Activated CD4-positive, alpha-beta T cell treated with anti-CD3 and anti-CD28 coated beads for 4 hours (primary cell): ENCODE measurements around the gene DIRAS1.
"Not testable (repeated sequence)": the region's sequence is repeated elsewhere in the genome, so short reads cannot be mapped to it uniquely, and the experiment has no call there.

Source experiments
- DNase-seq, 2 donors: peaks; one replicate each; pipeline ENCODE4 v3.0.0-alpha.2; 2020

DIRAS1 gene

GRCh38 chr19:2726160-2726855, 5.1 kb upstream of the DIRAS1 start:
- no peak for DNase-seq

GRCh38 chr19:2724148-2724557, 3.0 kb upstream of the DIRAS1 start:
- DNase-seq: no peak

GRCh38 chr19:2723747-2724146, 2.6 kb upstream of the DIRAS1 start:
- no peak for DNase-seq

DNA sequence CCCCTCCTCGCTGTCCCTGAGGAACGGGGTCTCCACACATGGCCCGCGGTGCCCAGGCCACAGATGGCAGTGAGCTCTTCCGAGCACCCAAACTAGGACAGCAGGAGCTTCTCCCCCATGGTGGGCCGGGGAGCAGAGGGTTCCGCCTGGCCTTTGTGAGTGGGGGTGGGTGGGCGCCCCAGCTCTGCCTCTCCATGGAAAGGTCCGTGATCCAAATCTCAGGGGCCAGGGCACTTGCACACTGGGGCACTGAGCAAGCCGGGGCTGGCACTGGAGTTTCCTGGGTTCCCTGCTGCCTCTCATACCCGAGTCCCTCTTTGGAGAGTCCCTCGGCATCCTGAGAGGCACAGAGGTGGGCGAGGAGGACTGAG, 2.2 kb upstream of the DIRAS1 start:
- no peak for DNase-seq

DNA sequence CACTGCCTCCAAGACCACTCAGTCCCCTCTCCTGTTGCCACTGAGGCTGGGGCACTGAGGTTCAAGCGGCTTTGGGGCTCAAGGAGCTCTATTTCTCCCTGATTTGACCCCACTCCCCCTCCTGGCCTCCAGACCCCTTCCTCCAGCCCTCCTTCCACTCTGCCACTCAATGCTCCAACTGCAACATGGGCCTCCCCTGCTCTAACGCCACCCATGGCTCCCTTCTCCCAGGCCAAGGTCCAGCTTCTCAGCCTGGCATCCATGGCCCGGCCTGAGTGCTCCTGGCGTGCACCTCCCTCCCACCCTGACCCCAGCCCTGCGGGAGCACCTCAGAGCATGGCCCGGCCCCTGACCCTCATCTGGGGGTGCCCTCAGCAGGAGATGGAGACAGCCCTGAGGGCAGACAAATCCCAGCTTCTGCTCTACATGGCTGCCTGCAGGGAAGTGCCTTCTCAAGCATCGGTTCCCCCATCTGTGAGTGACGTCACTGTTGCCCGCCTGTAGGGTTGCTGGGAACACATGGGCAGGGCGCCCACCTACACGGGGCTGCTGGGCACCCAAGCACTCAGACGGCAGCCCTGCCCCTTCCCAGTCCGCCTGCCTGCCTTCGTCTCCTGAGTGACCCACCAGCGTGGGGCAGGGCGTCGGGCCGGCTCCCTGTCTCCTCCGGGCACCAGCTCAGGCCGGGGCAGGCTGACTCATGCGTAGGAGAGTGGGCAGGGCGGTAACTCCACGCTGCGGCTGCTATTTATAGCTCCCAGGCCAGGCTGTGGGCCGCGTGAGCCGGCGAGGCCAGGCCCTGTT, 1.6 kb upstream of the DIRAS1 start:
- no peak for DNase-seq

GRCh38 chr19:2721570-2722540, 683 bp upstream of the DIRAS1 start:
- DNase-seq: no peak

- no peak for DNase-seq
Measured at GRCh38 chr19:2719920-2720776, 1.0 kb downstream of the DIRAS1 start.

GRCh38 chr19:2719232-2719735, 1.9 kb downstream of the DIRAS1 start:
- DNase-seq: no peak

DNA sequence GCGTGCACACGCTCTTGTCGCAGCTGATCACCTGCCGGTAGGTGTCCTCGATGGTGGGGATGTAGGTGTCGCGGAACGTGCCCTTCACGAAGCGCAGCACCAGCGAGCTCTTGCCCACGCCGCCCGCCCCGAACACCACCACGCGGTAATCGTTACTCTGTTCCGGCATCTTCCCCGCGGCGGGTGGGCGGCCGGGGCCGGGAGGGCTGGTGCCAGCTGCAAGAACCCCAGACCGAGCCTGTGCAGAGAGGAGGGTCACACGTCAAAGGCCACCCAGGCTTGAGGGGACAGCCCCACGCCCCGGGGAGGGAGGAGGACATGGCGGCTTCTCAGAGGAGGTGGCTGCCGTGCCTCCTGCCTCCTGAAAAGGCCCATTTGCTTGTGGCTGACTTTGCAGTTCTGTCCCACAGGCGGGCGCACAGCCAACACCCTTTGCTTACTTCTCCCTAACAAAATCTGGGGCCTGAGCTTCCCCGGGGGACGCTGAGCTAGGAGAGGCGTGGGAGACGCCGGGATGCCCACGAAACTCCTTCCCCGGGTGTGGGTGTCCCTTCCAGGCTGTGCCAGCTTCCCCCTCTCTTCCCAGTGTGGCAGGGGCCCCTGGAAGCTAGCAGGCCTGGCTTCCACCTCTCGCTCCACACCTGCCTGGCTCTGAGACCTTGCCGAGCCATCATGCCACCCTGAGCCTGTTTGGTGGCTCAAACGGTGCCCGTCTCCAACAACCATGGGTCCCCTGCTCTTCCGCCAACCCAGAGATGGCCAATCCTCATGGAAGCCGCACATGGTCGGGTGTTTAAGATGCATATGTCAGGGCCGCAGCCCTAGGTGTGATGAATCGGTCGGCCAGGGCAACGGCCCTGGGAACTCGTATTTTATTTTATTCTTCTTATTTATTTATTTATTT, 3.3 kb downstream of the DIRAS1 start:
- no peak for DNase-seq

DNA sequence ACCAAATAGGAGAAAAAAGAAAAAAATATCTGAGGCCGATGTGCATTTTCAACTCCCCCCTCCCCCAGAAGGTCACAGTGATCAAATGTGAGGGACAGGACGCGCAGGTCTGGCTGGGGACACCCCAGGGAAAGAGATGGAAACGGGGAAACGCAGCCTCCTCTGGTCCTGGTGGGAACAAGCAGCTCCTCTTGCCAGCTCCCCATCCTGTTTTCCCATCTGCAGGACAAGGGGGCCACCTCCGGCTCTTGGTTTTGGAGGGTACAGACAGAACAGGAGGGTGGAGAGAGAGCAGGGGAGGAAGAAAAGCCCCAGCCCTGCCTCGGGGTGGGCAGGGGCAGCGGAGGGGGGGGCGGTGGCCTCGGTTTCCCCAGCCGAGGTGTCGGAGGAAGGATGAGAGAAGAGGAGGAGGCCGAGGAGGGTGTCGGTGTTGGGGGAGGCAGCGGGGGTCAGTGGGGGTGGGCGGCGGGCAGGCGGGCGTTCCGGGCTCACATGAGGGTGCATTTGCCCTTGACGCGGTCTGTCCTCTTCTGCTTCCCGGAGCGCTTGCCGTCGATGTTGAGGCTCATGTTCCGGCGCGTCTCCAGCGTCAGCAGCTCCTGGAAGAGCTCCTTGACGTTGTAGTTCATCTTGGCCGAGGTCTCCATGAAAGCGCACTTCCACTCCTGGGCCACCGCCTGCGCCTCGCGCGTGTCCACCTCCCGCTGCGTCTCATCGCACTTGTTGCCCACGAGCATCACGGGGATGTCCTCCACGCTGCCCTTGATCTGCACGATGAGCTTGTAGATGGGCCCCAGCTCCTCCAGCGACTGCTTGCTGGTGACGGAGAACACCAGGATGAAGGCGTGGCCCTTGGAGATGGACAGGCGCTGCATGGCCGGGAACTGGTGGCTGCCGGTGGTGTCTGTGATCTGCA, 4.2 kb downstream of the DIRAS1 start:
- no peak for DNase-seq

DNA sequence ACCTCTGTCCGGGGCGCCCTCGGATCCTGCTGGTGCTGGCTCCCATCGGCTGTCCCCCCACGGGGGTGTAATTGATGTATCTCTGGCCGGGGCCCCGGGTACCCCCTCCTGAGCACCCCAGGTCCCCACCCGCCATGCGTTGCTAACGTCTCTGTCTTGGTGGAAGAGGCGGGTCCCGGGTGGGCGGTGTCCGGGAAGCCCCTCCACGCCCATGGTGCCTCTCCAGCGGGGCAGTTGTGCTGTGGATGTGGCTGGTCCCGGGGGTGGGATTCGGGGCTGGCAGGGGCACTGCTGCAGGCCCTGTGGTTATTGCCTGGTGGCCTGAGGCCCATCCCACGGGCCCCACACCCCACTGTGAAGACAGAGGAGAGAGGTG, 4.9 kb downstream of the DIRAS1 start:
- no peak for DNase-seq

DNA sequence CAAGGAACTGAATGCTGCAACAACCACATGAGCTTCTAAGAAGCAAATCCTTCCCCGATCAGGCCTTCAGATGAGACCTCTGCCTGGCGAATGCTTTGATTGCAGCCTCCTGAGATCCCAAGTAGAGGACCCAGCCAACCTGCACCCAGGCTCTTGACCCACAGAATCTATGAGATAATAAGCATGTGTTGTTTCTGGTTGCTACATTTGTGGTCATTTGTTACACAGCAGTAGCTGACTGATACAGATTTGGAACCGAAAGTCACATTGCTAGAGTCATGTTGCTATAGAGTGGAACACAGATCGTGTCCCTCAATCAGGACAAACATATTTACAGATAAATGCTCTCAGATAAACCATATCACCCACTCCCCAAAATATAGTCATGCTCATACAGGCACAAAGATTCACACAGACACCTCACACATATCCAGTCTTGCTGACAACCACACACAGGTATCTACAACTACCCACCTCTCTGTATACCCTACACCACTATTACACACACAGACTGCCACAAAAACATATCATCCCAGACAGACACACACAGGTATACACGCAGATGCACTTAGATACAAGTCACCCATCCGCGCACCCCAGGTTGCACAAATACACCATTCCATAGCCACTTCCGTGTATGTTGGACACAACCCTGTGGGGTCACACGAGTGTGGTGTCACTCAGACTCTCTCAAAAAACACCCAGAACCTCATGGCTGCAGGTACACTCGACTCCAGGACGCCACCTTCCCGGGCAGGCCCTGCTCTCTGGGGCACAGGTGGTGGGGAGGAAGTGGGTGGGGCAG, 5.5 kb downstream of the DIRAS1 start:
- no peak for DNase-seq

- DNase-seq: no peak
Measured at GRCh38 chr19:2714531-2715269, 6.5 kb downstream of the DIRAS1 start.

DNA sequence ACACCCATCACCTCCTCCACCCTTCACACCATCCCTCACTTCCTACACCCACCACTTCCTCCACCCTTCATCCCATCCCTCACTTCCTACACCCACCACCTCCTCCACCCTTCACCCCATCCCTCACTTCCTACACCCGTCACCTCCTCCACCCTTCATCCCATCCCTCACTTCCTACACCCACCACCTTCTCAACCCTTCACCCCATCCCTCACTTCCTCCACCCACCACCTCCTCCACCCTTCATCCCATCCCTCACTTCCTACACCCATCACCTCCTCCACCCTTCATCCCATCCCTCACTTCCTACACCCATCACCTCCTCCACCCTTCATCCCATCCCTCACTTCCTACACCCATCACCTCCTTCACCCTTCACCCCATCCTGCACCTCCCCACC, 7.1 kb downstream of the DIRAS1 start:
- DNase-seq: not testable (repeated sequence)

- DNase-seq: not testable (repeated sequence)
Measured at GRCh38 chr19:2713170-2713569, 8.0 kb downstream of the DIRAS1 start.

DNA sequence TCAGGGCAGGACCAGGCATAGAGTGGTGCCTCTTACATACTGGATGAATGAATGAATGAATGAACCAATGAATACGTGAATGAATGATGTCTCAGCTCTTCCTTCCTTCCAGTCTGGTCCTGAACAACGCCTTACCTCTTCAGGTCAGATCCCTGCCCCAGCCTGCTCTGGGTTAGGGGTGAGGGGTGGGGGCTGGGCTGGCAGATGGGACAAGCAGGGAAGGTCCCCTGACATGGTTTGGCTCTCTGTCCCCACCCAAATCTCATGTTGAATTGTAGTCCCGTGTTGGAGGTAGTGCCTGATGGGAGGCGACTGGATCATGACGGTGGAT, 9.3 kb downstream of the DIRAS1 start:
- DNase-seq: no peak

DNA sequence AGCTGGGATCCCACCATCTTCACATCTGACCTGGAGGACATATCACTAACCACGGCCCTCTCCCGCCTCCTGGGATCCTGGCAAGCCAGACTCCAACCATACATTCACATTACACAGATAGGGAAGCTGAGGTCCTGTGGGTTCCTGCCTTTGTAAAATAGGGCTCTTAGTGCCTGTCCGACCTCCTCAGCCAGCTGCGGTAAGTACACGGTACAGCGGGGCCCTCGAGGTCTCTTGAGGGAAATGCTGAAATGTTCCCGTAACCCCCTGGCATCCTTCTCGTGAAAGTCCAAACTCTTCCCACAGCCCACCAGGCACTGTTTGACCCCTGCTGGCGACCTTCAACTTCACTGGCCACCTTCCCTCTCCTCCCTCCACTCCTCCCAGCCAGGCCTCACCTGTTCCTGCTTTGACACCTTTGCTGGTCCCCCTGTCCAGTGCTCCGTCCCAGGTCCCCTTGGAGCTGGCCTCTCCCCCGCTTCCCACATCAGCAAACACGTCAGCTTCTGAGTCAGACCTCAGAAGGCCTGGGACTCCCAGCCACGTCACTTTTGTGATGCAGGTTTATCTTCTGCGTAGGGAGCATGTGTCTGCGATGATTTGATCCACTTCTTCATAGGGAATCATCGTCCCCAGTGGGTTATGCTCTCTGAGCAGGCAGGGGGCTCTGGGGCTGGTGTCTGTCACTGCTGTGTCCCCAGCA, 9.8 kb downstream of the DIRAS1 start:
- DNase-seq: no peak

DNA sequence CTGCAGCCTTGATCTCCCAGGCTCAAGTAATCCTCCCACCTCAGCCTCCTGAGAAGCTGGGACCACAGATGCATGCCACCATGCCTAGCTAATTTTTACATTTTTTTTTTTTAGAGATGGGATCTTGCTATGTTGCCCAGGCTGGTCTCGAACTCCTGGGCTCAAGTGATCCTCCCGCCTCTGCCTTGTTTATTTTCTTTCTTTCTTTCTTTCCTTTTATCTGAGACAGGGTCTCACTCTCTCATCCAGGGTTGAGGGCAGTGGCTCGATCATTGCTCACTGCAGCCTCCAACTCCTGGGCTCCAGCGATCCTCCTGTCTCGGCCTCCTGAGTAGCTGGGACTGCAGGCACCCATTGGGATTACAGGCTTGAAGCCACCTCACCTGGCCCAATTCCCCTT, 14.9 kb downstream of the DIRAS1 start:
- DNase-seq: no peak
